Measurements from ENCODE around the gene SRCIN1.
"Not testable (repeated sequence)": the region's sequence is repeated elsewhere in the genome, so short reads cannot be mapped to it uniquely, and the experiment has no call there.

SRCIN1 gene

GRCh38 chr17:38507436-38507835 is 98.3 kb downstream of the SRCIN1 start:
- TF ChIP-seq, protein P1, sequence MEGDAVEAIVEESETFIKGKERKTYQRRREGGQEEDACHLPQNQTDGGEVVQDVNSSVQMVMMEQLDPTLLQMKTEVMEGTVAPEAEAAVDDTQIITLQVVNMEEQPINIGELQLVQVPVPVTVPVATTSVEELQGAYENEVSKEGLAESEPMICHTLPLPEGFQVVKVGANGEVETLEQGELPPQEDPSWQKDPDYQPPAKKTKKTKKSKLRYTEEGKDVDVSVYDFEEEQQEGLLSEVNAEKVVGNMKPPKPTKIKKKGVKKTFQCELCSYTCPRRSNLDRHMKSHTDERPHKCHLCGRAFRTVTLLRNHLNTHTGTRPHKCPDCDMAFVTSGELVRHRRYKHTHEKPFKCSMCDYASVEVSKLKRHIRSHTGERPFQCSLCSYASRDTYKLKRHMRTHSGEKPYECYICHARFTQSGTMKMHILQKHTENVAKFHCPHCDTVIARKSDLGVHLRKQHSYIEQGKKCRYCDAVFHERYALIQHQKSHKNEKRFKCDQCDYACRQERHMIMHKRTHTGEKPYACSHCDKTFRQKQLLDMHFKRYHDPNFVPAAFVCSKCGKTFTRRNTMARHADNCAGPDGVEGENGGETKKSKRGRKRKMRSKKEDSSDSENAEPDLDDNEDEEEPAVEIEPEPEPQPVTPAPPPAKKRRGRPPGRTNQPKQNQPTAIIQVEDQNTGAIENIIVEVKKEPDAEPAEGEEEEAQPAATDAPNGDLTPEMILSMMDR (IDR thresholded peaks at IDR 0.05; ENCODE audit: insufficient read depth, low read length, missing control alignments) = no peak
- CTCF ChIA-PET = interaction anchor here (0.8 to 15.2 kb wide), 10 partner anchors 11 to 158 kb away, joined by 3 to 210 read pairs (median 12); no protein-coding TSS in a partner anchor

DNA sequence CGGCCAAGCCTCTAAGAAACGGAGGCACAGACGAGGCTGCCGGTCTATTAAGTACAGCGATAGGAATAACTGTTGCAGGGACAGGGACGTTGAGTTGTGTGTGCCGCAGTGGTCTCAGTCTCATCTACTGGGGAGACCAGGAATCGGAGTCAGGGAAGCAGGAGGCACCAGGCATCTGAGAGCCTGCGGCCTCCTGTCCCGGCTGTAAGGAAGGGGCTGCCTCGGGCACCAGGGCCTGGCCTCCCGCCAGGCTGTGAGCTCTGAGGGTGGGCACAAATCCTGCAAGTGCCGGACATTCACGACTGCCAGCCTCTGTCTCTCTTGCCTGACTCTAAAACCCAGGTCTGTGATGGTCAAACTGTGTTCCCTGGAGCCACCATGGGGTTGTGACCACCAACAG is 101.5 kb downstream of the SRCIN1 start:
- TF ChIP-seq, protein P1 (IDR thresholded peaks at IDR 0.05; ENCODE audit: insufficient read depth, low read length, missing control alignments) = no peak
- ChIA-PET POLR2A (no interaction called here), CTCF (interaction anchor here (0.8 to 15.2 kb wide), 4 partner anchors 8 to 161 kb away, joined by 3 to 210 read pairs (median 5); no protein-coding TSS in a partner anchor)
- no peak overlapping the region for H3K4me3 ChIP-seq (ENCODE audit: low read depth, low read length)
- no peak for DNase-seq (ENCODE audit: low read depth, low spot score)

More at GRCh38 chr17:38507436-38507835, 98.3 kb downstream of the SRCIN1 start:
- H3K4me3 ChIP-seq (ENCODE audit: low read depth, low read length) = no peak overlapping the region
- POLR2A ChIA-PET = no interaction called here
- no peak for DNase-seq (ENCODE audit: low read depth, low spot score)

DNA sequence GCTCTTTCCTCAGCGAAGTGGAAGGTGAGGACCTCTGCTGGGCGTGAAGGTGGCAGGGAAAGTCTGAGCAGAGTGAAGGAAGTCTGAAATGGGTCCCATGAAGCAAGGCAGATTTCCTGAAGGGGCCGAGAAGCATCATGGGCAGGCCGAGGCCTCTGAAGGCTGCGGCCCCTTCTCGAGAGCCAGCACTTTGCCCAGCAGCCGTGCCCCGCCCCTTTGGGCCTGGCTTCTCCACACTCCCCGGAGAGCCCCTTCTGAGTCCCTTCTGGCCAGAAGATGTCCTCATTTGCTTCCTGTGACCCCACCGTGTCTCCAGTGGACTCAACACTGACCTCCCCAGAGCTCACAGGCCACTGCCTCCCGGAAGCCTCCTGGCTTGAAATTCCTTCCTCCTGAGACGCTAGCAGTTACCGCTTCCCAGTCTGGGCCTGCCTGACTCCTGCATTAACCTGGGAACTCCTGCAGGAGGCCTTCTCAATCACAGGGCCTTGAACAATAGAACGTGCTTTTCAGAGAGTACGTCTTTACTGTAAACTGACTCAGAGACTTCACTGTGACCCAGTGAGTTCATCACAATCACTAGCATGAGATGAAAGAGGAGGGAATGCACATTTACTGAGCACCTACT is 102.4 kb downstream of the SRCIN1 start:
- H3K4me3 ChIP-seq (ENCODE audit: low read depth, low read length); POLR2A ChIA-PET; DNase-seq (ENCODE audit: low read depth, low spot score): not testable (repeated sequence)
- CTCF ChIA-PET = interaction anchor here (1.4 to 15.2 kb wide), 2 partner anchors 11 to 162 kb away, joined by 6 to 210 read pairs; no protein-coding TSS in a partner anchor

DNA sequence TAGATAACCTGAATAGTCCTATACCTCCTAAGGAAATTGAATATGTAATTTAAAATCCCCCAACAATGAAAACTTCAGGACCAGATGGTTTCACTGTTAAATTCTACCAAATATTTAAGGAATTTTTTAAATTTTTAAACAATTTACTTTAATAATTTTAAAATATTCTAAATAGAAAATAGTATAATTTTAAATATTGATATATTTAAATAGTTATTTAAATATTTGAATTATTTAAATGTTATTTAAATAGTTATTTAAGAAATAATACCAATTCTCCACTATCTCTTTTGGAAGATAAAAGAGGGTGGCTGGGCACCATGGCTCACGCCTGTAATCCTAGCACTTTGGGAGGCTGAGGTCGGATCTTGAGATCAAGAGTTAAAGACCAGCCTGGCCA is 104.0 kb downstream of the SRCIN1 start:
- POLR2A ChIA-PET; H3K4me3 ChIP-seq (ENCODE audit: low read depth, low read length): not testable (repeated sequence)
- CTCF ChIA-PET = interaction anchor here (0.9 to 15.2 kb wide), 2 partner anchors 78 to 164 kb away, joined by 3 to 210 read pairs; no protein-coding TSS in a partner anchor

DNA sequence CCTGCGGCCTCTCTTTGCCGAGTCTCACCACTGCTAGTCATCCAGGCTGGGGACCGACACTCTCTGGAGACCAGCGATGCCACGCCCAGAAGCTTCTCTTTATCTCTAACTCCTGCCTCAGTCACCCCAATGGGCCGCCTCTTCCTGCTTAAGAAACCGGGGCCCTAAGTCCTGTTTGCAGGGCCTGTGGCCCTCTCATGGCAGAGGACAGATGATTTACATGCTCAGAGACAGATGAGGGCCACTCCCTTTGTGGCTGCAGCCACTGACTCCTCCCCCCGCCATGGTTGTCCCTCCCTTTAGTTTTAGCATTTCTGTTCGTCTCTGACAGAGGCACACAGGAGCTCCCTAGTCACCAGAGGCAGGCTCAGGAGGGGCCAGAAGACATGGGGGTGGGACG is 106.5 kb downstream of the SRCIN1 start:
- DNase-seq (ENCODE audit: low read depth, low spot score); POLR2A ChIA-PET; H3K4me3 ChIP-seq (ENCODE audit: low read depth, low read length): not testable (repeated sequence)
- CTCF ChIA-PET = interaction anchor here (0.7 kb wide), 1 partner anchor 235 kb away, joined by 3 read pairs; no protein-coding TSS in a partner anchor

More for the DNA sequence above, 104.0 kb downstream of the SRCIN1 start:
- DNase-seq (ENCODE audit: low read depth, low spot score) = not testable (repeated sequence)

DNA sequence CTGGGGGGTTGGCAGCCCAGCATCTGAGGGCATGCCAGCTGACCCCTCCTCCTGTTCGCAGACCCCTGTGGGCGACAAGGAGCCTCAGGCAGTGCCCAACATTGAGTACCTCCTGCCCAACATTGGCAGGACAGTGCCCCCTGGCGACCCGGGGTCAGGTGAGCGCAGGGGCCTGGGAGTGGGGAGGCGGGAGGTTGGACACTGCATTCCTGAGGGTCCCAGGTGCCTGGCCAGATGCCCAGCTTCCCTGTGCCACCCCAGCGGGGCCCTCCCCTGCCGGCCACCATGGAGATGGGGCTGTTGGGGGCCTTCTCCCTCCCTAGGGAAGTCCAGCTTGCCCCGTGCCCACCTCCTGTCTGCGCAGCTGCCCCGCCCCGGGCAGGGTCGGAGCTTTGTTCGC is 107.4 kb downstream of the SRCIN1 start:
- CTCF ChIA-PET = interaction anchor here (0.9 kb wide), 1 partner anchor 75 kb away, joined by 3 read pairs; no protein-coding TSS in a partner anchor
- TF ChIP-seq, protein P1 (IDR thresholded peaks at IDR 0.05; ENCODE audit: insufficient read depth, low read length, missing control alignments) = no peak
- no peak overlapping the region for H3K4me3 ChIP-seq (ENCODE audit: low read depth, low read length)

DNA sequence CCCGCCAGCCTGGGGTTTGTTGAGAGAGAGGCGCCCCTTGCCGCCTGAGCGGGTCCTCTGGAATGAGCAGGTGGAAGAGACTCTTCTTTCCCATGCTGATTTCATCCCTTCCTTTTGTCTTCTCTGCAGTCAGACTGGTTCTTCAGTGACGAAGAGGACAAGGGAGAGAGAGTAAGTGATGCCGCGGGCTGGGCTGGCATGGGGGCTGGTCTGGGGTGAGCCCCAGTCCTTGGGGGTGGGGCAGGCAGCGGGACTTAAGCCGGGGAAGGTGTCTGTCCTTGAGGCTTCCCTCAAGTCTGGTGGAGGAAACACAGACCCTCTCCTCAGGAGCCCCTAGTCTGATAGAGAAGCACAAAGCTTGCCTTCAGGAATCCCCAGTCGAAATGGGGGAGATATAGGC is 108.1 kb downstream of the SRCIN1 start:
- DNase-seq (ENCODE audit: low read depth, low spot score); POLR2A ChIA-PET; H3K4me3 ChIP-seq (ENCODE audit: low read depth, low read length): not testable (repeated sequence)
- CTCF ChIA-PET = interaction anchor here (0.9 kb wide), 1 partner anchor 74 kb away, joined by 3 read pairs; no protein-coding TSS in a partner anchor

More for the DNA sequence above, 107.4 kb downstream of the SRCIN1 start:
- DNase-seq (ENCODE audit: low read depth, low spot score) = no peak
- POLR2A ChIA-PET = no interaction called here

DNA sequence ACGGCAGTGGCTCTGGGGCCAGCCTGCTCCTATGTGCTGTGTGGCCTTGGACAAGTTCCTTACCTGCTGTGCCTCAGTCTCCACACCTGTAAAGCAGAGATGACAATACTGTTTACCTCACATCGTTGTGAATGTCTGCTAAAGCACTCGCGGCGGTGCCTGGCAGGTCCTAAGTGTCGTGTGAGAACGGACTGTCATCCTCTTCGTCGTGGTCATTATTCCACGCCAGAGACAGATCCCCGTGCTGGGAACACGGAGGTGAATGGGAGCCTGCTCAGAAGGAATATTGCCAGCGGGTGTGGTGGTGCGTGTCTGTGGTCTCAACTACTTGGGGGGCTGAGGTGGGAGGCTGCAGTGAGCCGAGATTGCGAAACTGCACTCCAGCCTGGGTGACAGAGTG is 111.6 kb downstream of the SRCIN1 start:
- DNase-seq (ENCODE audit: low read depth, low spot score); H3K4me3 ChIP-seq (ENCODE audit: low read depth, low read length); POLR2A ChIA-PET: not testable (repeated sequence)
- CTCF ChIA-PET = interaction anchor here (1.1 to 1.4 kb wide), 4 partner anchors 8 to 70 kb away, joined by 3 to 4 read pairs (median 3); no protein-coding TSS in a partner anchor
